Activated T-cell treated with anti-CD3 and anti-CD28 coated beads for 24 hours (primary cell): ENCODE results near the gene CYB5R4.

Source experiments
- DNase-seq: peaks from one replicate; pipeline ENCODE4 v3.0.0-alpha.2; 2020; ENCODE audit warnings: low read depth

The CYB5R4 gene

DNA sequence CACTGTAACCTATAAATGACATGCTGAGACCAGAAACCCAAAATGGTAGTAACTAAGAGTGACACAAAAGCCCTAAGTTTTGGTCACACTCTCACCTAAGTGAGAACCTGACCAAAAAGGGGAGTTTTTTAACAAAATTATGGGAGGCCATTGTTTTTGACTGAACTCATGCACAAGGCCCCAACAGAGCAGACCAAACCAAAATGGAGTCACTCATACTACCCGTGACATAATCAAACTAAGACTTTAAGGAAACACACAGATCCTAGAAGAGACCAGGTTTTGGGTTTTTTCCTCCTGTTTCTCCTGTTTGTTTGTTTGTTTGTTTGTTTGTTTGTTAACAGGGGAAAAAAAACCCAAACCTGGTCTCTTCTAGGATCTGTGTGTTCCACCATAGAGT lies 124.9 kb downstream of the CYB5R4 start:
- DNase-seq: no peak

GRCh38 chr6:83985308-83985713 lies 125.8 kb downstream of the CYB5R4 start:
- no peak for DNase-seq

- no peak for DNase-seq
Observed at GRCh38 chr6:83985715-83986114, 126.2 kb downstream of the CYB5R4 start.

DNA sequence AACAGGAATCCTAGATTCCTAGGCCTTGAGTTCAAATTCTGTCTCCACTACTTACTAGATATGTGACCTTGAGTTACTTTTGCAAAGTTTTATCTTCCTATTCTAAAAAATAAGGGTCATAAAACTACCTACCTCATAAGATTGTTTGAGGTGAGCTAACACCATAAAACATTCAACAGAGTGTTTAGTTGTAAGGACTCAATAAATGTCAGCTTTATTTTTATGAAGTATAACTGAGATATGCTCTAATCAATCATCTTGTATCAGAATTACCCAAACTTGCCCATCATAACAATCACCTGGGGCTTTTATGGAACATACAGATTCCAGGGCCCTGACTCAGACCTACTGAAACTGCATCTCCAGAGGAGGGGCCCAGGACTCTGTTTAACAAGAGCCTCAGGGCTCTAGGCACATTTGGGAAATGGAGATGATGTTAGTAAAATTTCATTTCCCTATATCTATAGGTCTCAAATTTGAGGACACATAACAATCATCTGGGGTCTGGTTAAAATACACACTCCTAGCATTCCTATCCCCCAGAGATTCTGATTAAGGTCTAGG lies 138.6 kb downstream of the CYB5R4 start:
- no peak for DNase-seq

GRCh38 chr6:84001119-84001518 lies 141.6 kb downstream of the CYB5R4 start:
- no peak for DNase-seq

- DNase-seq: no peak
Observed at GRCh38 chr6:84002226-84002625, 142.7 kb downstream of the CYB5R4 start.

DNA sequence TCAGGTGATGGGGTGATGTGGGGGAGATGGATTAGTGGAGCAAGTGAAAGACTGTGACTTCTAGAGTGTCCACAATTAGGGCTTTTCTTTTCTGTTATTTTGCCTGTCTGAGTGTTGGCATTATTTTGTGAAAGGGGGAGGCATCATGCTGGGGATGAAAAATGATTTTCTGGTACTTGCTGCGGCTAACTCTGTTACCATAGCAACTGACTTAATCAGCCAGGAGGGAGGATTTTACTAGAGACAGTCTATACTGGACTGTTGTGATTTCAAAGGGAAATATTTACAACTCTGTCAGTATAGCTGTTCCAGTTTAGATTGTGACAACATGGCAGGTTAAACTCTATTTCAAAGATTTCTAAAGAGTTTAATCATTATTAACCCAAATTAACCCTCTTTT lies 143.6 kb downstream of the CYB5R4 start:
- DNase-seq: no peak

- DNase-seq: no peak
Observed at GRCh38 chr6:84003654-84004053, 144.2 kb downstream of the CYB5R4 start.

DNA sequence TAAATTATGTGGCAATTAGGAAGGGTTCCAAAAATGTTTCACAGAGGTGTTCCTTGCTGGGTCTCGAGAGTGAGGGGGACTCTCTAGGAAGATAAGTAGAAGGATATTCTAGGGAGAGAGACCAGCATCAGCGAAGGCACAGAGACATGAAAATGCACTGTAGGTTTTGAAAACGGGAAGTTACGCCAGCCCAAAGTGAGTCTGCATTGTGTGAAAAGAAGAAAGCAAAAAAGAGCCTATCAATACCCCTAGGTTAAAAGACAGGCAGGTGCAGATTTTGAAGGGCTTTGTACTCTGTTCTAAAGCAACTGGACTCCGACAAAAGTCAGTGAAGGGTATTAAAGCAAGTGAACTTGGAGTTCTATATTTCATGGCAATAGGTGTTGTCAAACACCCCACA lies 148.4 kb downstream of the CYB5R4 start:
- DNase-seq: no peak

DNA sequence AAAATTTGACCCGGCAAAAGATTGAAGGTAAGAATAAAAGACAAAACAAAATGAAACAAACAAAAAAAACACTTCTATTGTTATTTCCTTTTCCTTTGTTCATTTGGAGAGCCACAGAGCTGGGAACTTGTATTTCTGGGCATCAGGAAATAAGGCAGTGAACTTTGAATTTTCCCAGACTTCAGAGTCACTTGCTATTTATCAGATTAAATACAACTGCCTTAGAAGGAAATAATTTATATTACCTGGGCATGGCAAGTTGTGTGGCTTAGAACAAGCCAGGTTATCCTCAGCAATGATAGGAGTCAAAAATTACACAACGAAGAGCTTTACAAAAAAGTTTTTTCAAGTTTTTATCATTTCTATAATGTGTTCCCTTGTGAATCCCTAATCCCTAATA lies 153.9 kb downstream of the CYB5R4 start:
- DNase-seq: no peak

DNA sequence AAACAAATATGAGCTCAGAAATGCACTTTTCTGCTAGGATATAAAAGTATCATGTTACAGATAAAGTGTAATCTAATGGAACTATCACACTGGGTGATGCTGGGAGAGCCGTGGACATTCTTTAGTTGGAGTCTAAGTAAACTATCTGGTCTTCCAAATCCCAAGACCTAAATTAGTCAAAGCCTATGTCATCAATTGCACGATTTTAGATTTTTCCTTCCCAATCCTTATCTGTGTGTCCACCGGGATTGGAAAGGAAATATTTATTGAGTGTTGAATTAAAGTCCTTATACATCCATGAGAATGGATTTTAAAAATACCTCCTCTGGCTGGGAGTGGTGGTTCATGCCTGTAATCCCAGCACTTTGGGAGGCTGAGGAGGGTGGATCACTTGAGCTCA lies 154.4 kb downstream of the CYB5R4 start:
- DNase-seq: no peak

DNA sequence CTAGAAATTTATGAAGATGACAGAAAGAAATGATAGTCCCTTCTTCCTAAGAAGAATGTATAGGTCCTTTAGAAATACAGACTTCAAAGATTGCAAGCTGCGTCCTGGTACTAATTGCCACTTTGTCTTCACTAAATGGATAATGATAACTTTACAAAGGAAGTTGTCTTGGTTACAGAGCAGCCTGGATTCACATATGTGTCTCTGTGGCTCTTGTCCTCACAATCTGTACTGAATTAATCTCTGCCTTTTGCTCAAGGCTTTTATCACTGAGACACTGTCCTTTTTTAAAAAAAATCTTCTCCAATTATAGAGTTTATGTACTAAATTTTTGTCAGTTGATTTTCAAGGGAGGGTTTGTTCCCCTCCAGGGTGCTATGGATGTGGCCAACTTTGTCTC lies 156.5 kb downstream of the CYB5R4 start:
- DNase-seq: no peak
